ENCODE data around the gene PRCP. TPM values are rescaled to one million over a fixed set of nuclear protein-coding genes. Genes with fewer than 3 reads are reported as not detected.

Gene PRCP
- total RNA-seq, 2 experiments from 2014 or later: 21.8 to 29.9 TPM

- H3K4me1 Mint-ChIP-seq (ENCODE audit: low read depth): no peaks in the 10 kb centered on the region
- no peaks in the 10 kb centered on the region for H3K36me3 Mint-ChIP-seq (ENCODE audit: low read depth)
- ChIA-PET CTCF (interaction anchor here (0.8 kb wide), 1 partner anchor 16 kb away, joined by 3 read pairs; no protein-coding TSS in a partner anchor), POLR2A (no interaction called here)
- intact Hi-C loops (cut with micrococcal nuclease): no loop called here
- DNase-seq: no peak
- H3K27me3 Mint-ChIP-seq: peaks cover 6% of the 10 kb centered on the region
- no peak overlapping the region for H3K27ac Mint-ChIP-seq
- H3K9me3 Mint-ChIP-seq: no peaks in the 10 kb centered on the region
- no peak for ATAC-seq
- no peak for TF ChIP-seq CTCF (IDR thresholded peaks at IDR 0.05)
- H3K4me3 Mint-ChIP-seq: no peak overlapping the region
Observed at GRCh38 chr11:82815406-82815805, 84.8 kb downstream of the PRCP start.

DNA sequence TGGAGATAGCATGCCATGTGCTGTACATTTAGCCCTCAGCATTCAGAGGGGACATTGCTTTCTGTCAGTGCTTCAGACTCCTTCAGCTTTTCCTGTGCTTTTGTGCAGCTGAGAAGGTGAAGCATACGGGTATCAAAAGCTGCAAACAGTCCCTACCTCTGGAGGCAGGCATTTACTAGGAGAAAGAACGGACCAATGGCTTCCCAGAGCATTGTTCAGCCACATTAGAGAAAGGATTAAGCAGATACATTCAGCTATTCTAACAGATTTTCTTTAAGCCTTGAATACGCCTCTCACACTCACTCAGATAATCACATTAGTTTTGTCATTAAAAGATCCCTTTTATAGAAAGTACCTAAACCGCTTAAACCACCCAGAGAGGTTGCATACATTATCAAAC lies 85.9 kb downstream of the PRCP start:
- H3K27ac Mint-ChIP-seq: no peak overlapping the region
- ATAC-seq: no peak
- peaks cover 7% of the 10 kb centered on the region for H3K27me3 Mint-ChIP-seq
- no peaks in the 10 kb centered on the region for H3K36me3 Mint-ChIP-seq (ENCODE audit: low read depth)
- H3K4me3 Mint-ChIP-seq: no peak overlapping the region
- no peaks in the 10 kb centered on the region for H3K9me3 Mint-ChIP-seq
- no peaks in the 10 kb centered on the region for H3K4me1 Mint-ChIP-seq (ENCODE audit: low read depth)
- no peak for DNase-seq
- ChIA-PET CTCF (no interaction called here), POLR2A (no interaction called here)
- TF ChIP-seq CTCF (IDR thresholded peaks at IDR 0.05): no peak
- intact Hi-C loops (cut with micrococcal nuclease): no loop called here

DNA sequence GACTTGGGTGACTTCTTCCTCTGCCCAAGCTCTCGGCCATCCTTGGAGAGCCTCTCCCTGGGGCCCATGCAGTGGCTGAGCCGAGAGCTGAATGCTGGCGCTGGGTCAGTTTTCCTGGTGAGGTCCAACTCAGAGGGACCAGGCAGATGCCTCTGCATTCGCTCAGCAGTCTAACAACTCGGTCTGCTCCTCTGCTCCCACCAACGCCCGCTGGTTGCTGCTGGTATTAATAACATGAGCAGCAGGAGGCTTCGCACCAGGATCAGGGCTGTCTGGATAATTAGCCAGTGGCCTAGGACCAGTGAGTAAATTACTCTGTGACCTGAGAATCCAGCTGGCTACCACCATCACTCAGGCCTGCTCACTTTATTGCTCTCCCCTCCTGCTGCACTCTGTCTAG lies 88.9 kb downstream of the PRCP start:
- DNase-seq (no peak), ATAC-seq (no peak)
- H3K36me3 Mint-ChIP-seq (ENCODE audit: low read depth): no peaks in the 10 kb centered on the region
- POLR2A ChIA-PET: no interaction called here
- H3K4me1 Mint-ChIP-seq (ENCODE audit: low read depth): no peaks in the 10 kb centered on the region
- H3K4me3 Mint-ChIP-seq: no peak overlapping the region
- no peaks in the 10 kb centered on the region for H3K9me3 Mint-ChIP-seq
- peaks cover 17% of the 10 kb centered on the region for H3K27me3 Mint-ChIP-seq
- TF ChIP-seq CTCF (IDR thresholded peaks at IDR 0.05): no peak
- CTCF ChIA-PET: no interaction called here
- no peak overlapping the region for H3K27ac Mint-ChIP-seq
- intact Hi-C loops (cut with micrococcal nuclease): no loop called here

GRCh38 chr11:82810738-82811137 lies 89.5 kb downstream of the PRCP start:
- POLR2A ChIA-PET: no interaction called here
- CTCF ChIA-PET: no interaction called here
- no peaks in the 10 kb centered on the region for H3K36me3 Mint-ChIP-seq (ENCODE audit: low read depth)

GRCh38 chr11:82810326-82810725 lies 89.9 kb downstream of the PRCP start:
- Mint-ChIP-seq H3K27me3 (peaks cover 25% of the 10 kb centered on the region), H3K4me3 (no peak overlapping the region), H3K4me1 (ENCODE audit: low read depth) (no peaks in the 10 kb centered on the region), H3K9me3 (no peaks in the 10 kb centered on the region), H3K36me3 (ENCODE audit: low read depth) (no peaks in the 10 kb centered on the region), H3K27ac (no peak overlapping the region)
- DNase-seq (no peak), ATAC-seq (no peak)
- ChIA-PET CTCF (no interaction called here), POLR2A (no interaction called here)
- no peak for TF ChIP-seq CTCF (IDR thresholded peaks at IDR 0.05)
- intact Hi-C loops (cut with micrococcal nuclease): no loop called here

More at GRCh38 chr11:82810738-82811137, 89.5 kb downstream of the PRCP start:
- intact Hi-C loops (cut with micrococcal nuclease): no loop called here
- H3K27ac Mint-ChIP-seq: no peak overlapping the region
- peaks cover 23% of the 10 kb centered on the region for H3K27me3 Mint-ChIP-seq
- no peak for DNase-seq
- ATAC-seq: no peak
- no peak for TF ChIP-seq CTCF (IDR thresholded peaks at IDR 0.05)
- H3K4me3 Mint-ChIP-seq: no peak overlapping the region
- no peaks in the 10 kb centered on the region for H3K9me3 Mint-ChIP-seq
- H3K4me1 Mint-ChIP-seq (ENCODE audit: low read depth): no peaks in the 10 kb centered on the region

Measured in activated CD8-positive, alpha-beta T cell treated with anti-CD3 and anti-CD28 coated beads for 36 hours (primary cell).